HuH-7.5 (cell line): Measurements from ENCODE around the gene SLC25A11.

Experiments used
- DNase-seq: peaks from one replicate; pipeline ENCODE4 v3.0.0; 2011; ENCODE audit warnings: low spot score

The SLC25A11 gene

GRCh38 chr17:4895121-4895520, 44.7 kb downstream of the SLC25A11 start:
- no peak for DNase-seq

GRCh38 chr17:4893721-4894560, 45.9 kb downstream of the SLC25A11 start:
- DNase-seq, result no peak

GRCh38 chr17:4893272-4893671, 46.6 kb downstream of the SLC25A11 start:
- no peak for DNase-seq

- no peak for DNase-seq
These were observed 47.2 kb downstream of the SLC25A11 start for GRCh38 chr17:4892499-4893221.

- DNase-seq, result no peak
These were observed 48.1 kb downstream of the SLC25A11 start for GRCh38 chr17:4891411-4892410.

- DNase-seq, result no peak
These were observed 52.3 kb downstream of the SLC25A11 start for GRCh38 chr17:4887581-4887980.
